HG02763 (cell line): Measurements from ENCODE around the gene SAMD4B.

ENCODE experiments used
- ATAC-seq: cut with Tn5 transposase; IDR thresholded peaks from one replicate; pipeline ENCODE4 v1.9.1; 2021; ENCODE audit warnings: mild to moderate bottlenecking, moderate library complexity; ENCODE audit not compliant: unreplicated experiment

SAMD4B gene

GRCh38 chr19:39420769-39421168 lies 78.5 kb downstream of the SAMD4B start:
- no peak for ATAC-seq

- ATAC-seq: no peak
Observed at GRCh38 chr19:39422020-39422419, 79.8 kb downstream of the SAMD4B start.

GRCh38 chr19:39423258-39424086 lies 81.3 kb downstream of the SAMD4B start:
- ATAC-seq: no peak

GRCh38 chr19:39424934-39425333 lies 82.7 kb downstream of the SAMD4B start:
- ATAC-seq: no peak

- no peak for ATAC-seq
Observed at GRCh38 chr19:39425744-39426143, 83.5 kb downstream of the SAMD4B start.

DNA sequence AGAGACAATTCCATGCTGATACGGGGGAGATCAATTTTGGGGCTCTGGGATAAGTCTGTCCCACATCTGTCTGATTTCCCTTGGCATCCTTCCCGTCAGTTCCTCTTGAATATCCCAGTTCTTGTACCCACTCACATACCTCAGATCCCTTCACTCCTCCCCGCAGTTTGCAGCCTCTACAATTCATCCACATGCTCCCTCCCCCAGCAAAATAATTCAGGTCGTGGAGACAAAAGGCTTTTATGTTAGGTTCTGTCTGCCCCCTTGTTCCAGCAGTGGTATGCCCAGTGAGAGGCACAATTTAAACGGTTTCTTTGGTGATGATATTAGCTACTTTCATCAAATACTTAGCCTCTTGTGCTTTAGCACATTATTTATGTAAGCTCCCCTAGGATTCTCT lies 83.9 kb downstream of the SAMD4B start:
- ATAC-seq: no peak

DNA sequence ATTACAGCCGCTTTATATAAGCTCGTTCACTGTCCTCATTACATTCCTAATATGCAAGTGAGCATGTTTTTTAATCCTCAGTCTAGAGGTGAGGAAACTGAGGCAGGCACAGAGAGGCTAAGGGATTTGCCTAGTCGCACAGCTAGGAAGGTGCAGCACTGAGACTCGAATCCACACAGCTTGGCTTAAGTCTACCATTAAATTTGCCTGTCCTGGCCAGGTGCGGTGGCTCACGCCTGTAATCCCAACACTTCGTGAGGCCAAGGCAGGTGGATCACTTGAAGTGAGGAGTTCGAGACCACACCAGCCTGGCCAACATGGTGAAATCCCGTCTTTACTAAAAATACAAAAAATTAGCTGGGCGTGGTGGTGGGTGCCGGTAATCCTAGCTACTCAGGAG lies 85.5 kb downstream of the SAMD4B start:
- no peak for ATAC-seq

GRCh38 chr19:39428283-39429112 lies 86.3 kb downstream of the SAMD4B start:
- ATAC-seq: no peak

- ATAC-seq: no peak
Observed at GRCh38 chr19:39430675-39431593, 88.7 kb downstream of the SAMD4B start.

- no peak for ATAC-seq
Observed at GRCh38 chr19:39432677-39433025, 90.4 kb downstream of the SAMD4B start.

- no peak for ATAC-seq
Observed at GRCh38 chr19:39433480-39434079, 91.4 kb downstream of the SAMD4B start.

DNA sequence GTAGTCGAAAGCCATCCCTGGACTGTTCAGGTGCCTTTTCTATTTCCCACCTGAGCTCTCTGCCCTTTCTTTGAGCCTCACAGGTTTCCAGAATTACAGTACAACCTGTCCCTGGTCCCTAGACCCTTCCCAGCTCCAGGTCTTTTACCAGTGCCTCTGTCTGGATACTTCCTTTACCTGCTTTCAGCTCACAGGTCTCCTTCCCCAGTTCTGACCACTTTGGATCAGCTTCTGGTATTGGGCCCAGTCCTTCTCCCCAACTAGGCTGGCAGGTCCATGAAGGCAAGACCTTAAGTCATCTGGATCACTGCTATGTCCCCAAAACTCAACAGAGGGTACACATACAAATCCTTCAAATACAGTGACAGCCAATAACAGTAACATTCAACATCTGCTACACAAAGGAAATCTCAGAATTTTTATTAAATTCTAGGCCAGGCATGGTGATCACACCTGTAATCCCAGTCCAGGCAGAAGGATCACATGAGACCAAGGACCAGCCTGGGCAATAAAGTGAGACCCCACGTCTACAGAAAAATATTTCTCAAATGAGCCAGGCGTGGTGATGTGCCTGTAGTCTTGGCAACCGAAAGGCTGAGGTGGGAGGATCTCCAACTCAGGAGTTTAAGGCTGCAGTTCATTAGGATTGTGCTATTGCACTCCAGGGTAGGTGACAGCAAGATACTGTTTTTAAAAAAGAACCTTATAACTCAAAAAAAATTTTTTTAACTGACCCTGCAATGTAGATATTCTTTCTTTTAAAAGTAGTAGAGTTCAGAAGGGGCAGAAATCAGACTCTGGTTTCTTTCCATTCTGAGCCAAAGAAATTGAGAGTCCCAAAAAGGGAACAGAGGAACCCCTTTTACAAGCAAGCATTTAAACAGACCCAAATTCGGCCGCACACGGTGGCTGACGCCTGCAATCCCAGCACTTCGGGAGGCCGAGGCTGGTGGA lies 92.2 kb downstream of the SAMD4B start:
- no peak for ATAC-seq
